DLD1 (cell line): ENCODE data around the gene TMEM202.
"Not testable (repeated sequence)": the region's sequence is repeated elsewhere in the genome, so short reads cannot be mapped to it uniquely, and the experiment has no call there.

ENCODE experiments used
- in situ Hi-C: cut with HindIII; loops from 2 replicates; pipeline ENCODE4 v1.10.0; 2017; ENCODE audit warnings: low sequenced_read_pairs

TMEM202 gene, protein sequence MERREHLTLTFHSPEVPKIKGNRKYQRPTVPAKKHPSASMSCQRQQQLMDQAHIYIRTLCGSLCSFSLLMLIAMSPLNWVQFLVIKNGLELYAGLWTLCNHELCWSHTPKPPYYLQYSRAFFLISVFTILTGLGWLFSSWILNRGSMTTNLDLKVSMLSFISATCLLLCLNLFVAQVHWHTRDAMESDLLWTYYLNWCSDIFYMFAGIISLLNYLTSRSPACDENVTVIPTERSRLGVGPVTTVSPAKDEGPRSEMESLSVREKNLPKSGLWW

DNA sequence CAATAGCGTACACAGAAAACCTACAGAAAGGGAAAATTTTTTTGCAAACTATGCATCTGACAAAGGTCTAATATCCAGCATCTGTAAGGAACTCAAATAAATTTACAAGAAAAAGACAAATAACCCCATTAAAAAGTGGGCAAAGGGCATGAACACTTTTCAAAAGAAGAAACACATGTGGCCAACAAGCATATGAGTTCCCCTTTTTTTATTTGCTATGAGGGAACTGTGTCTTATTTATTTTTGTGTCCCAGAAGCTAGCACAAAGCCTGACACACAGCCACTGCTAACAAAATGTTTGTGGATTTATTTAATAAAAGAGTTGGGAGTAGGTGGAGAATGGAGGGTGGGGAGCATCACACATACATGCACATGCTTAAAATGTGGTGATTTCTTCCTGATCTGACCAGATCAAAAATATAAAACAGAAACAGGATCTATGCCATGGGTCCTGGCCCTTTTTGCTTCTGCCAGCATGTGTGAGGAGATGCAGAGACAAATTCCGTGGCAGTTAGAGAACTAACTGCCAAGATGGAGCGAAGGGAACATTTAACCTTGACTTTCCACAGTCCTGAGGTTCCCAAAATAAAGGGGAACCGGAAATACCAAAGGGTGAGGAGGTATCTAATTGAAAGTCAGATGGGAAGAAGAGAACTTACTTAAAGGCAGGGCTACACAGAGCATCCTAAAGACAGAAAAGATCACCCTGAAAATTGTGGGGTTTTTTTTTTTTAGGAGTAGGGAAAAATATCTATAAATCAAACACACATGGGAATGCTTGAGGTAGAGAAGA is at the start of gene TMEM202:
TMEM202 (plus strand) TSS at position 510 of the 793 bp plus-strand sequence; CDS start at position 532, 22 bp downstream.
- in situ Hi-C loops, result no loop called here

- in situ Hi-C loops, result no loop called here
Measured at GRCh38 chr15:72353266-72353665, 44.8 kb upstream of the TMEM202 start.

GRCh38 chr15:72354496-72354895 is 43.6 kb upstream of the TMEM202 start:
- in situ Hi-C loops, result no loop called here

DNA sequence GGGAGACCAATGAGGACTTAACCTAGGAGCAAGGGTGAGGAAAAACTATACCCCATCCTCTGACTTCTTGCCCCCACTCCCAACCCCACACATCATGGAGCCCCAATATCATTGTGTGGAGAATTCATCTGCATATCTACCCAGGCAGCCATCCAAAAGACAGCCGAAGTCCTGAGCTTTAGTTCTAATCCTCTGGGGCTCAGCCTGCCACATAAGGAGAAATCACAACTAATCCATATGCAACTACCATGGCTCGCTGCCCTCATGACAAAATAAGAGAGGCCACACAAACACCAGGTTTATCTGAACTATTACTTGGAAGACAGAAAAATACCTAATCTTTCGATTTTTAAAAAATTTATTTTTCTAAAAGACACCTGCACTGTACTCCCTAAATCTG is 40.0 kb upstream of the TMEM202 start:
- in situ Hi-C loops, result no loop called here

- in situ Hi-C loops, result no loop called here
Measured at GRCh38 chr15:72358650-72359171, 39.4 kb upstream of the TMEM202 start.

- in situ Hi-C loops, result no loop called here
Measured at GRCh38 chr15:72361176-72361575, 36.9 kb upstream of the TMEM202 start.

DNA sequence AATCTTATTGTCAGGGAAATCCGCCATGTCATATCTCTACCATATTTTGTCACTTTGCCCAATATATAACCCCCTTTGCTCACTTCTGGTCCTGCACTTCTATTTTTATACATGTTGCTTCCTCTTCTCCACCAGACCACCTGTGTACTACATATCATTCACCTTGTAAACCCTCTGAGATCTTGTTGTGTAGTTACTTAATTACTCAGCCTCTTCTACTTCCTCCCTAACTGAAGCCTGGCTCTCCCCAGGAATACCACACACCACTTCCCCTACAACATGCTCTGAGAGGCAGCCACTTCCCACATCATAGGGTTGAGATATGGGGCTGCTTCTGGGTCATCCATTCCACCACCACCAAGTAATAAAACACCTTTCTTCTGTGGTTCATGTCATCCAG is 32.3 kb upstream of the TMEM202 start:
- in situ Hi-C loops, result no loop called here

GRCh38 chr15:72368325-72368724 is 29.8 kb upstream of the TMEM202 start:
- in situ Hi-C loops, result no loop called here

DNA sequence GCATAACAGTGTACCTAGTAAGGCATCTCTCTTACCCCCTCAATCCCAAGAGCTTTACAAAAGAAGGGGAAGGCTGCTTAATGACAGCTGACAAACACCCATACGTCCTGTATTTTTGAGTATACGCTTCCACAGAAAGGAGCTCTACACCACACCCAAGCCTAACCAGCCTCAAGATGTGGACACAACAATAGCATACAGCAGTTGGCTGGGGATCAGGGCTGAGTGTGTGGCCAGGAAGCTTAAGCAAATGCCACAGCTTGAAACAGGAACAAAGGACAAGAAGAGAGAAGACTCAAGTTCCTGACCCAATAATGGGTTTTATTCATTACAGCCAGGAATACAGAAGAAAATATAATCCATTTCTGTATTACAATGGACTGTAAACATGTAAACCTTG is 29.2 kb upstream of the TMEM202 start:
- in situ Hi-C loops, result no loop called here

DNA sequence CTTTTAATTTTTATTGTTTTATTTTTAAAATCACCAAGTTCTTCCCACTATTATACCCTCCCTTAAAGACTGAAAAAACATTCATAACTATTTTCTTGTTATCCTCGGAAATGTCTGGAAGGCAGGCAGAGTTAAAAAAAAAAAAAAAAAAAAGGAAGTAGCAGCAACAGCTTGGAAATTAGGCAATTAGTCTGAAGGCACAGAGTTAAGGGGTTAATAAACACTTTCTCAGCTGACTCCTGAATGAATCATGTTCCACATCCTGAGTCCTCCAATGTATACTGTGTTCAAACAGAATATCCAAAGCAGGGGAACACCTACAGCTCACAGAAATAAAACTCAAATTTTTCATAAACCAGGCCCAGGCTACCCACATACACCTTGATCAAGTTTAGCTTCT is 28.1 kb upstream of the TMEM202 start:
- in situ Hi-C loops, result no loop called here

- in situ Hi-C loops, result no loop called here
Measured at GRCh38 chr15:72372361-72372760, 25.7 kb upstream of the TMEM202 start.

DNA sequence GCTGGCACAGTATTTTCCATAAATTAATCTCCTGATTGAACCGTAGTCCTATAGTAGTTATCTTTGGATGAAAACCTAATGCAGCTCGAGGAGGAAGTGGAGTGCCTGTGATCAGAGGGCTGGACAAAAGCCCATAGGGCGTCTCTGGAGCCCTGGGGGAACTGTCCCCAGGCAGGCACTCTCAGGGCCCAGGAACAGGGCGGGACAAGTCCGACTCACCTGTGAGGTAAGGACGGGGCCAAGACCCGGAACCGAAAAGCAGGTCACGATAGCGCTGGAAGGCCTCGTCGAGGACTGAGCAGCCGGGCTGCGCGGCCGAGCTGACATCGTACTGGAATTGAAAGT is 22.6 kb upstream of the TMEM202 start:
- in situ Hi-C loops, result no loop called here

DNA sequence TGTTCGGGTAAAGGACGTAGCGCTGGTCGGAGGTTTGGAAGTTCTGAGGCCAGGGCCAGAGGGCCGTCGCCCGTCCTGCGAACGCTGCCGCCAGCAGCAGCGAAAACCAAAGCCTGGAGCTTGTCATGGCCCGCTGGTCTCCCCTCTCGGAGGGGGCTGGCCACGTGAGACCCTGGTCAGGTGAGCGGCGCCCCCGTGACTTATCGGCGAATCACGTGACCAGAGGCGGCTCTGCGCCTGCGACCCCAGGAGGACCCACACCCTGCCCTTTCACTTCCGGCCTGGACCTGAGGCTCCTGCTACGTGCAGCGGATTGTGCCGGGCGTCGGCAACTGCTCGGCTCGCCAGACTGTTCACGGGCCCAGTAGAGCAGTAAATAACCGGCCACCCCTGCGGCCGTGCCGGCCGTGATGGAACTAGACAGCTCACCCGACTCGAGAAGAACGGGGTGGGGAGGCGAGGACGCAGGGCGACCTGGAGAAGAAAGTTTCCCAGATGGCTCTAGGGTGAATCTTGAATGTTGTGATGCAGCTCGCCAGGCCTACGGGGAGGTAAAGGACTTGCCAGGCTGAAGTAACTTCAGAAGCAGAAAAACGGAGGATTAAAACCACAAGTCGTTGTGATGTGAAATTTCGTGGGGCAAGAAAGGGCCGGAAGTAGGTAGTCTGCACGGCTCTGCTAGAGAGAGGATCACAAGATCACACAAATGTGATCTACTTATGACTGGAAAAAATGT is 22.1 kb upstream of the TMEM202 start, which contains the start of gene HEXA:
HEXA (minus strand) TSS at position 169 of the 736 bp plus-strand sequence; CDS start at position 127, 42 bp downstream.
- in situ Hi-C loops, result no loop called here

DNA sequence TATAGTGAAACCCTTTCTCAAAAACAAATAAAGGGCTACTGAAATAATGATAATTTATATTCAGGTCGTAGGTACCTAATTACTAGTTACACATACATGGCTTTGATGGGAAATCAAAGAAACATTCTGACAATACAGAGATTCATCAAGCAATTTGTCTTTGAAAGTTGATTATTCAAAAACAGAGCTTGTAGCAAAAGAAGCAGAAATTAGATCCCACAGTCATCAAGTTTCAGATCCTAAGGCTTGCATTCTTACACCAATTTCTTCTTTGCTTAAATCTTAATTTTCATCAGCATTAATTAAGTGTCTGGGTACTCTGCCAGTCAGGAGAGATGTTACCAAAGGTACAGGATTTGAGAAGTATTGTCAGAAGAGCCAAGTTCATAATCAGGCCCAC is 20.8 kb upstream of the TMEM202 start:
- in situ Hi-C loops, result no loop called here

GRCh38 chr15:72379106-72379505 is 19.0 kb upstream of the TMEM202 start:
- in situ Hi-C loops, result not testable (repeated sequence)

DNA sequence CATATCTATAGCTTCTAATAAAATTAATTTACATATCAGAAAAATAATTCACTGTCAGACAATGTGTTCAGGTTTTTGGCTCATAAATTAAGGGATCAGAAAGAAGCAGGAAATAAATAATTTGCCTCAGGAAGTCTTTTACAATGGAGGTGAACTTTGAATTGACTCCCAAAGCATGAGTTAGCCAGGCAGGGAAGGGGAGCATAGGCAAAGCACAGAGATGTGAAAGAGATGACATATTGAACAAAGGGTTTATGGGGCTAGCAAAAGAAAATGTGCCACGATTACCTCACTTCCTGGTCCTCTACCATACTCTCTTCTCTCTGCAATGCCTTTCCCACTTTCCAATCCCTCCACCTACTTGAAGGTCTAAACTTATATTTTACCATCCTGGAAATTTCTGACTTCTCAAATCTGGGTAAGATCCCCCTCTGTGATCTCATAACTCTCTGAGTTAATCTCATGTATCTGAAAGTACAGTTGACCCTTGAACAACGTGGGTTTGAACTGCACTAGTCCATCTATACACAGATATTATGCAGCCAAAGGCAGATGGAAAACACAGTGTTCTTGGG is 18.2 kb upstream of the TMEM202 start:
- in situ Hi-C loops, result no loop called here

DNA sequence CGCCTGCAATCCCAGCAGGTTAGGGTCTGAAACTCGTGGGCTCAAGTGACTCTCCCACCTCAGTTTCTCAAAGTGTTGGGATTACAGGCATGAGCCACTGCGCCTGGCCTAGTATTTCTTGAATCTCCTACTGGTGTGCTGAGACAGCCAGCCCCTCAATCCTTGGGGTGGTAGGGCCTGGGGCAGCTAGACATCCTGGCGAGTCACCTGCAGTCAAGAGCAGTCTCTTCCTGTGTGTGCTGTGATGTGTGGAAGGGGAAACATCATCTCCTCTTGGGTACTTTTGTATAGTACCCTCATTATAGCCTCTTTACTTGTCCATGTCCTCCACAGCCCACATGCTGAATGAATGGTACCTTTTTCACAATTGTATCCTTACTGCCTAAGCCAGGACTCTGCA is 17.4 kb upstream of the TMEM202 start:
- in situ Hi-C loops, result no loop called here

DNA sequence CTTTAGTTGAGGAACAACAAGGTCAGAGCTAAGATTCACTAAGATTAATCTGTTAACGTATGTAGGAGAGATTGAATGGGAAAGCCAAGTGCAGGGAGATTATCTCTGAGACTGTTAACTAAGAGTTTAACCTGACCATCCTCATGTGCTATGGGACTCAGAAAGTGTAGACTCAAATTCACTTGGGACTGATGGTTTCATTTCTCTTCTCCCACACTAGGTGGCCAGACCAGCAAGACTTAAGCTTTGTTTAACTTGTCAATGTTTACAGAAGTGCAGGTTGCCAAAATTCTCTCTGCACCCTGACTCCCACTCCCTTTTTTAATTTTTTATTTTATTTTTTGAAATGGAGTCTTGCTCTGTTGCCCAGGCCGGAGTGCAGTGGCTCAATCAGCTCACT is 16.0 kb upstream of the TMEM202 start:
- in situ Hi-C loops, result no loop called here

DNA sequence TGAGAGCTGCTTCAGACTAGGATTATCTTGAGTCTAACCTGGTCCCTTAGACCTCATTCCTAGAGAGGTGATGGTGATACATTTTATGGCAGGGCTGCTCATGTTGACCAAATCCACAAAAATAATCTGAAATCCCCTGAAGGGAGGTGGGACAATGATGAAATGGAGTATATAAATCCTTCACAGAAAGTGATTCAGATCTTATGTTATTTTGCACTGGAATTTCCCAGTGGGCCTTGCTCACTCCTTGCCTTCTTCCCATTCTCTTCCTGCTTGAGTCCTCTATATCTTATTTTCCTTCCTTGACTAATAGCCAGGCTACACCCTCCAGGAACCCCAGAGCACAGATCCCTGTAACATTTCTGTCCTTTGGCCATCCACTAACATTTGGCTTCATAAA is 10.4 kb upstream of the TMEM202 start:
- in situ Hi-C loops, result no loop called here

- in situ Hi-C loops, result no loop called here
Measured at GRCh38 chr15:72389231-72389630, 8.9 kb upstream of the TMEM202 start.

- in situ Hi-C loops, result not testable (repeated sequence)
Measured at GRCh38 chr15:72396331-72396730, 1.8 kb upstream of the TMEM202 start.
